GM11168 (cell line): ENCODE results near the gene ZNF609.

ENCODE experiments used
- in situ Hi-C: fragments of 300-500 bp; cut with MboI; formaldehyde crosslinking; loops from one replicate; pipeline ENCODE4 v1.12.0; 2022; ENCODE audit warnings: low sequenced_read_pairs; ENCODE audit not compliant: unreplicated experiment

The ZNF609 gene

GRCh38 chr15:64500695-64501395 lies 40.5 kb downstream of the ZNF609 start:
- in situ Hi-C loops, result no loop called here

- in situ Hi-C loops, result no loop called here
Measured at GRCh38 chr15:64501396-64501715, 41.0 kb downstream of the ZNF609 start.

- in situ Hi-C loops, result no loop called here
Measured at GRCh38 chr15:64502151-64502550, 41.8 kb downstream of the ZNF609 start.

- in situ Hi-C loops, result no loop called here
Measured at GRCh38 chr15:64502551-64502950, 42.2 kb downstream of the ZNF609 start.

GRCh38 chr15:64503197-64503596 lies 42.8 kb downstream of the ZNF609 start:
- in situ Hi-C loops, result no loop called here

- in situ Hi-C loops, result no loop called here
Measured at GRCh38 chr15:64503640-64504039, 43.3 kb downstream of the ZNF609 start.

GRCh38 chr15:64507293-64507802 lies 47.0 kb downstream of the ZNF609 start:
- in situ Hi-C loops, result no loop called here

GRCh38 chr15:64507845-64508244 lies 47.5 kb downstream of the ZNF609 start:
- in situ Hi-C loops, result no loop called here

- in situ Hi-C loops, result no loop called here
Measured at GRCh38 chr15:64513823-64514222, 53.4 kb downstream of the ZNF609 start.

- in situ Hi-C loops, result no loop called here
Measured at GRCh38 chr15:64515196-64515595, 54.8 kb downstream of the ZNF609 start.

- in situ Hi-C loops, result no loop called here
Measured at GRCh38 chr15:64515825-64516224, 55.4 kb downstream of the ZNF609 start.

- in situ Hi-C loops, result no loop called here
Measured at GRCh38 chr15:64519897-64520296, 59.5 kb downstream of the ZNF609 start.

- in situ Hi-C loops, result no loop called here
Measured at GRCh38 chr15:64521201-64521600, 60.8 kb downstream of the ZNF609 start.

- in situ Hi-C loops, result no loop called here
Measured at GRCh38 chr15:64521726-64522164, 61.4 kb downstream of the ZNF609 start.

- in situ Hi-C loops, result no loop called here
Measured at GRCh38 chr15:64522226-64522823, 61.9 kb downstream of the ZNF609 start.

- in situ Hi-C loops, result no loop called here
Measured at GRCh38 chr15:64523240-64523639, 62.9 kb downstream of the ZNF609 start.

- in situ Hi-C loops, result no loop called here
Measured at GRCh38 chr15:64524778-64525177, 64.4 kb downstream of the ZNF609 start.

GRCh38 chr15:64525828-64526530 lies 65.6 kb downstream of the ZNF609 start:
- in situ Hi-C loops, result no loop called here

- in situ Hi-C loops, result no loop called here
Measured at GRCh38 chr15:64527263-64527984, 67.0 kb downstream of the ZNF609 start.

- in situ Hi-C loops, result no loop called here
Measured at GRCh38 chr15:64528871-64529270, 68.5 kb downstream of the ZNF609 start.

- in situ Hi-C loops, result no loop called here
Measured at GRCh38 chr15:64530472-64530871, 70.1 kb downstream of the ZNF609 start.
